HL-60 (cell line): ENCODE data around the gene RAB31.

Source experiments
- DNase-seq, 2 experiments: peaks; one replicate each; pipeline ENCODE4 v3.0.0-alpha.2; 2010 to 2020; ENCODE audit warnings: low read depth in 1 of 2, low spot score in 1 of 2
- H3K27ac ChIP-seq: fragments of 250-450 bp; sonication (Bioruptor Pico); replicated peaks from 2 replicates; pipeline ENCODE4 v1.5.1; 2020; ENCODE audit warnings: mild to moderate bottlenecking, moderate library complexity
- H3K27me3 ChIP-seq: fragments of 250-450 bp; sonication (Bioruptor Pico); 2 replicates; pipeline ENCODE4 v1.5.1; 2021; ENCODE audit warnings: mild to moderate bottlenecking, moderate library complexity; ENCODE audit not compliant: insufficient read depth, poor library complexity, severe bottlenecking
- H3K4me3 ChIP-seq: replicated peaks from 2 replicates; pipeline ENCODE4 v1.5.1; 2011; ENCODE audit warnings: mild to moderate bottlenecking, control low read depth, low read length; ENCODE audit not compliant: insufficient read depth
- CTCF ChIP-seq: IDR thresholded peaks from one replicate; pipeline ENCODE4 v1.5.1; 2011; ENCODE audit warnings: low read length, control low read depth, inconsistent platforms; ENCODE audit not compliant: insufficient read depth
- GABPA ChIP-seq: IDR thresholded peaks from 2 replicates; pipeline ENCODE4 v1.6.1; 2012; ENCODE audit warnings: low read depth
- POLR2AphosphoS5 ChIP-seq: IDR thresholded peaks from 2 replicates; pipeline ENCODE4 v1.6.1; 2012; ENCODE audit warnings: low read depth
- REST ChIP-seq: IDR thresholded peaks from 2 replicates; pipeline ENCODE4 v1.6.1; 2012; ENCODE audit warnings: low read depth; ENCODE audit not compliant: insufficient replicate concordance
- SPI1 ChIP-seq: IDR thresholded peaks from 2 replicates; pipeline ENCODE4 v1.6.1; 2012; ENCODE audit warnings: low read depth, mild to moderate bottlenecking, borderline replicate concordance

Gene RAB31

GRCh38 chr18:9861933-9862332, 153.8 kb downstream of the RAB31 start:
- Histone ChIP-seq H3K27me3 (no peaks in the 10 kb centered on the region), H3K4me3 (no peak overlapping the region), H3K27ac (no peak overlapping the region)
- TF ChIP-seq POLR2AphosphoS5 (no peak), REST (no peak), GABPA (no peak), CTCF (no peak), SPI1 (no peak)
- DNase-seq: no peak

- DNase-seq: no peak
- Histone ChIP-seq H3K27ac (no peak overlapping the region), H3K4me3 (no peak overlapping the region), H3K27me3 (no peaks in the 10 kb centered on the region)
- no peak for TF ChIP-seq CTCF
- TF ChIP-seq REST: no peak
- TF ChIP-seq POLR2AphosphoS5: no peak
- TF ChIP-seq SPI1: no peak
- TF ChIP-seq GABPA: no peak
Measured at GRCh38 chr18:9862686-9863085, 154.6 kb downstream of the RAB31 start.

GRCh38 chr18:9863282-9863681, 155.2 kb downstream of the RAB31 start:
- TF ChIP-seq CTCF: no peak
- TF ChIP-seq GABPA: no peak
- TF ChIP-seq POLR2AphosphoS5: no peak
- no peak for TF ChIP-seq REST
- TF ChIP-seq SPI1: no peak
- H3K27ac ChIP-seq: no peak overlapping the region
- H3K27me3 ChIP-seq: no peaks in the 10 kb centered on the region
- no peak for DNase-seq
- H3K4me3 ChIP-seq: no peak overlapping the region
